Stimulated activated CD8-positive, alpha-beta memory T cell treated with anti-CD3 and anti-CD28 coated beads, Interleukin-15, amount 100 ng/mL, for 4 hours (primary cell): ENCODE results near the gene LRRC75B.
A peak's percentile ranks its signal among the peaks of the same experiment; 100 is the strongest.
"Not testable (repeated sequence)": the region's sequence is repeated elsewhere in the genome, so short reads cannot be mapped to it uniquely, and the experiment has no call there.

Experiments
- DNase-seq, 2 donors: peaks; one replicate each; pipeline ENCODE4 v3.0.0-alpha.2; 2020; ENCODE audit warnings: low read depth in 2 of 2

Gene LRRC75B, protein sequence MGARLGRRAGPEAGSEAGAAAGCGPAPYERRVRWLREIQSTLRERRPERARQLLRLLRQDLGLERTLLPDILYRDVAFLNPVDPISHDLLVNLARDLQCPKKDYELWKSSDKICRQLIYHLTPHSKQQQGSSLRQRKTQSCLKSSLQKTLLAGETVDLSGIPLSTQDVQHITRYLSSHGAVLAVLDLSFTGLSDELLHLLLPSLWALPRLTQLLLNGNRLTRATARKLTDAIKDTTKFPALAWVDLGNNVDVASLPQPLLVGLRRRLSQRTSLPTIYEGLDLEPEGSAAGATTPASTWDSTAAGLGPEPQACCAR

DNA sequence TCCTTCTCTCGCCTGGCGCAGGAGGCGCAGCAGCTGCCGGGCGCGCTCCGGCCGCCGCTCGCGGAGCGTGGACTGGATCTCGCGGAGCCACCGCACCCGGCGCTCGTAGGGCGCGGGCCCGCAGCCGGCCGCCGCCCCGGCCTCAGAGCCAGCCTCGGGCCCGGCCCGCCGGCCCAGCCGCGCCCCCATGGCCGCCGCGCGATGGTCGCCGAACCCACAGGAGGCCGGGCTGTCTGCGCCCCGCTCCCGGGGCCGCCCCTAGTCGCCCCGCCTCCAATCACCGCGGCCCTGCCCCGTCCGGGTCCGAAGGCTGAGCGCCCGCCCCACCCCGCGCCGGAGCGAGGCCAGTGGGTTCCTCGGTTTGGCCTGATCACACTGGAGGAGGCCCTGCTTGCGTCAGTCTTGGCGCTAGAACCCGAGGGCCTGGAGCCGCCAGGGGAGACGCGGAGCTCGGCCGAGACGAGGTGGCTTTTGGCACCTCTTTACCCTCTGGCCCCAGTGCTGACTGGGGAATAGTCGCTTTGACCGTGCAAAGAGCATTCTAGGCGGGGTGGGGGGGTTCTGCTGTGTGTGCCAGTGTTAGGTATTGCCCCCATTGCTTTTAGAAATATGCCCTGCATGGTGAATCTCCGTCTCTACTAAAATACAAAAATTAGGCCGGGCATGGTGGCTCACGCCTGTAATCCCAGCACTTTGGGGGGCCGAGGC lies at the start of gene LRRC75B:
LRRC75B (minus strand) TSS at position 223 of the 708 bp plus-strand sequence; CDS start at position 189, 34 bp downstream.
- no peak for DNase-seq

DNA sequence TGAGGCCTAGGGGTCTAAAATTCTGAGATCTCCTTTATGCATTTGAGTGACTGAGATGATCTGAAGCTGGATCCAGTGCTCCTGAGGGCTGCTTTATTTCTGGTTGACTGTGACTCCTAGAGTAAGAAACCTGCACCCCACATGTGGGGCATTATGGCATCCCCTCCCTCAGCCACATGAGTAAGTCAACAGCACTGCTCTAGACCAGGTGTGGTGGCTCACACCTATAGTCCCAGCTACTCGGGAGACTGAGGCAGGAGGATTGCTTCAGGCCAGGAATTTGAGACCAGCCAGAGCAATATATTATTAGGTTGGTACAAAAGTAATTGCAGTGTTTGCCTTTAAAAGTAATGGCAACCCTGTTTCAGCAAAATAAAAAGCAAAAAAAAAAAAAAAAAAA lies 49.4 kb upstream of the LRRC75B start:
- not testable (repeated sequence) for DNase-seq

DNA sequence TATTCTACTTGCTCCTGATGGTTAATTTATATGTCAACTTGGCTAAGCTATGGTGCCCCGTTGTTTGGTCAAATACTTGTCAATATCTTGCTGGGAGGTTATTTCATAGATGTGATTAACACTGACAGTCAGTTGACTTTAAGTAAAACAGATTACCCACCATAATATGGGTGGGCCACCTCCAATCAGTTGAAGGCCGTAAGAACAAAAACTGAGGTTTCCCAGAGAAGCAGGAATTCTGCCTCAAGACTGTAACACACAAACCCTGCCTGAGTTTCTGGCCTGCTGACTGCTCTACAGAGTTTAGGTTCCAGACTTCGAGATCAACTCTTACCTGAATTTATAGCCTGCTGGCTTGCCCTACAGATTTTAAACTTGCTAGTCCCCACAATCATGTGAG lies 43.6 kb upstream of the LRRC75B start:
- DNase-seq: not testable (repeated sequence)

DNA sequence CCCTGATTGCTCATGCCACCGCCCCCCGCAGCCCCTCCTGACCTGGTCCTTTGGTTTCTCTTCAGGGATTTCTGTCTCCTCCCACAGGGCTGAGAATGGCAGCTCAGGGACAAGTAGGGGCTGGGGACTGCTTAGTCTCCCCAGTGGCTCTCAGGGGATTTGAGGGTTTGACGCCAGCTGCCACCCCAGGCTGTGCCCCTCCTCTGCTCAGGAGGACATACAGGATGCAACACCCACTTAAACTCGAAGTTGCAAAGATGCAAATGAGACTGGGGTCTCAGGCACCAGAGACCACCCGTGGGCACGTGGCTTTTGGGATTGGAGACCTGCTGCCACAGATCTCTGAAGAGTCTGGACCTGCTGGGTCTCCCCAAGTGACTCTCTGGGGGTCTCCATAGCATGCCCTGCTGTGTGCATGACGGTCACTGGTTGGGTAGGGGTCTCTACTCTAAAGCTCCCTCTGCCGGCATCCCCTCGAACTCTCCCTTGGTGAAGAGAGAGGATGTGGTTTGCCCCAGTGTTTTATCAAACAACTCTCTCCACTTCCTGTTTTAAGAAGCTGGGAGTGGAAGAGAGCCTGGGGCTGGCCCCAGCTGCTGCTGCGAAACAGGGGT lies 42.0 kb upstream of the LRRC75B start:
- DNase-seq: not testable (repeated sequence)

DNA sequence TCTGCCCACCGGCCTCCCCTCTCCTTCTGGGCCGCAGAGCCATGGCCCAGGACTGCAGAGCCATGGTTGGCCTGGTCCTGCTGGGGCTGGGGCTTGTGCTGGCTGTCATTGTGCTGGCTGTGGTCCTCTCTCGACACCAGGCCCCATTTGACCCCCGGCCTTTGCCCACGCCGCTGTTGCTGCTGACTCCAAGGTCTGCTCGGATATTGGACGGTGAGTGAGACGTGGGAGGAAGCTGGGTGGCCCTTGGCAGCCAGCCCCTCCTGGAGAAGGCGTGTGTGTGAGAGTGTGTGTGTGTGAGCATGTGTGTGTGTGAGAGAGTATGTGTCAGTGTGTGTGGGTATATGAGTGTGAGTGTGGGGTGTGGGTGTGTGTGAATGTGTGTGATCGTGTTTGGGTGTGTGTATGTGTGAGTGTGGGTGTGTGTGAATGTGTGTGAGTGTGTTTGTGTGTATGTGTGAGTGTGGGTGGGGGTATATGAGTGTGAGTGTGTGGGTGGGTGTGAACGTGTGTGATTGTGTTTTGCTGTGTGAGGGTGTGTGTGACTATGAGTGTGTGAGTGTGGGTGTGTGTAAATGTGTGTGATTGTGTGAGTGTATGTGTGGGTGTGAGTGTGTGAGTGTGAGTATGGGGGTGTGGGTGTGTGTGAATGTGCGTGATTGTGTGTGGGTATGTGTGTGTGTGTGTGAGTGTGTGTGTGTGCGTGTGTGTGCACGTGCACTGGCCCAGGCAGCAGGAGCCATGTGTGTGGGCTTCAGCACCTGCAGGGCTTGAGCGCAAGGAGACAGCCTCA lies 40.6 kb upstream of the LRRC75B start:
- DNase-seq: not testable (repeated sequence)

DNA sequence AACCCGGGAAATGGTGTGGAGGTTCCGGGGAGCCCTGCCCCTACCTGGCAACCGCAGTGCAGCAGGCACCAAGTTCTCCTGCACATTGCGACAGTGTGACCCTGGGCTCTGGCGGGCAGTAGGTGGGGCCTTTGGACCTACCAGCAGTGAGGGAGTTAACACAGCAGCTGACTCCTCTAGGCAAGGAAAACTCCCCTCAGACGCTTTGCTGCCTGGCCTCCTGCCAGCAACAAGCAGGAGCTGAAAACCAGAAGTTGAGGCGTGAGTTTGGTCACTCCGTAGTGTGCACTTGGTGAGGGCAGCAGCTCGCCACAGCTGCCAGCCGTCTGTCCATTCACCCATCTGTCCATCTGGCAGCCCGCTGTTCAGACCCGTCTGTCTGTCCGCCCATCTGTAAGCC lies 39.8 kb upstream of the LRRC75B start:
- not testable (repeated sequence) for DNase-seq

DNA sequence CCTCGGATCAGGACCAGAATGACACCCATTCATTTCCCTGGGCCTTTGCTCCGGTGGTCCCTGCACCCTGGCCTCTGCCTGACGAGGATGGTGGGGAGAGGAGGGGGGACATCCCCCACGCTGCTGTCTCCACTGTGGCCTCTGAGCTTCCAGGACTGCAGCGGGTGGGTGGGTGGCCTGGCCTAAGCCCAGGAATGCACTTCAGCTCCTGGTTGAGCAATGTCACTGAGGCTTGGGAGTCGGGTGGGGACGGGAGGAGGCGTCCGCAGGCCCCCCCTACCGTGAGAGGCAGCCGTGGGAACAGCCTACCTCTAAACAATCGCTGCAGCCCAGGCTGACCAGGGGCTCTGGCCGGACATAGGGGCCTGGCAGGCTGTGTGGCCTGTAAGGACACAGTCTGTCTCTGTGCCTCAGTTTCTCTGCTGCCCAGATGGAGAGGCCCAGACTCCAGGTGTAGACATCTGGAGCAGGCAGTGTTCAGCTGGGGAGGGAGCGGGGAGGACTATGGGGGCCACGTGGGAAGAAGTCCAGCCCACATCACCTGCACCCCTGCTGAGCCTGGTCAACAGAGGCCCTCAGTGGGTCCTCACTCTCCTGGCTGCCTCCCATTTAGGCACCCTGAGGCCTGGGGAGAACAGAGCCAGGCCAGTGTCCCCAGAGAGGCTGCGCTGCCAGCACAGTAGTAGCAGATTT lies 38.7 kb upstream of the LRRC75B start:
- not testable (repeated sequence) for DNase-seq

DNA sequence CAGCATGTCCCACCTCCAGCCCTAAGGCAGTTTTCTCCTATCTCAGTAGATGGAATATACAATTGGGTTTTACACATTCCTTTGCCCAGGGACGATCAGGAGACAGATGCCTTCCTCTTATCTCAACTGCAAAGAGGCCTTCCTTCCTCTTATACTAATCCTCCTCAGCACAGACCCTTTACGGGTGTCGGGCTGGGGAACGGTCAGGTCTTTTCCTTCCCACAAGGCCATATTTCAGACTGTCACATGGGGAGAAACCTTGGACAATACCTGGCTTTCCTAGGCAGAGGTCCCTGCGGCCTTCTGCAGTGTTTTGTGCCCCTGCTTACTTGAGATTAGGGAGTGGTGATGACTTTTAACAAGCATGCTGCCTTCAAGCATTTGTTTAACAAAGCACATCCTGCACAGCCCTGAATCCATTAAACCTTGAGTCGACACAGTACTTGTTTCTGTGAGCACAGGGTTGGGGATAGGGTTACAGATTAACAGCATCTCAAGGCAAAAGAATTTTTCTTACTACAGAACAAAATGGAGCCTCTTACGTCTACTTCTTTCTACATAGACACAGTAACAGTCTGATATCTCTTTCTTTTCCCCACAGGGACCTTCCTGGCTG lies 38.0 kb upstream of the LRRC75B start:
- DNase-seq: not testable (repeated sequence)

DNA sequence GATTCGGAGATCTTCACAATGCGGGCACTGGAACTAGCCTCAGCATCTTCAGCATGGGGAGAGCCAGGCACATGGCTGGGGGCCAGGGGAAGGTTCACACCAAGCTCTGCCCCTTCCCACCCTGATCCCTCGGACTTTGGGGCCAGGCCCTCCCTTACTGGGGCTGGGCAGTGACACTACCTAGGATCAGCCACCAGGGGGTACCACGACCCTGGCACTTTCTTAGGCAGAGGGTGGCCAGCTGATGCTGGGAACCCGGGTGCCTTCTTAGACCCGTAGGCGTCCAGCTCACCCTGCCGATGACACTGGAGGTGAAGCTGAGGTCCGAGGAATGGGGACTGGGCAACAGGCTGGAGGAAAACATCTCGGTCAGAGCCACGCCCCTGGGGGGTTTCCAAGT lies 36.2 kb upstream of the LRRC75B start:
- DNase-seq: not testable (repeated sequence)

DNA sequence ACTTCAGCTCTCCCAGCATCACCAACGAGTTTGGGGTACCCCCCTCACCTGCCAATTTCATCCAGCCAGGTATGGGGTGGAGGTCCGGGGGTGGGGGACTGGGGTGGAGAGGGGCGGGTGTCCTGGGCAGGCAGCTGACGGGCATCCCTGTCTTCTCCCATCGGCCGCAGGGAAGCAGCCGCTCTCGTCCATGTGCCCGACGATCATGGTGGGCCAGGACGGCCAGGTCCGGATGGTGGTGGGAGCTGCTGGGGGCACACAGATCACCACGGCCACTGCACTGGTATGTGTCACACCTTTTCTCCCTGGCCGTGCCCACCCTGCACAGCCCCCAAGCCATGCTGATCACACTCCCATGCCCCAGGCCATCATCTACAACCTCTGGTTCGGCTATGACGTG lies 35.0 kb upstream of the LRRC75B start:
- DNase-seq: not testable (repeated sequence)

DNA sequence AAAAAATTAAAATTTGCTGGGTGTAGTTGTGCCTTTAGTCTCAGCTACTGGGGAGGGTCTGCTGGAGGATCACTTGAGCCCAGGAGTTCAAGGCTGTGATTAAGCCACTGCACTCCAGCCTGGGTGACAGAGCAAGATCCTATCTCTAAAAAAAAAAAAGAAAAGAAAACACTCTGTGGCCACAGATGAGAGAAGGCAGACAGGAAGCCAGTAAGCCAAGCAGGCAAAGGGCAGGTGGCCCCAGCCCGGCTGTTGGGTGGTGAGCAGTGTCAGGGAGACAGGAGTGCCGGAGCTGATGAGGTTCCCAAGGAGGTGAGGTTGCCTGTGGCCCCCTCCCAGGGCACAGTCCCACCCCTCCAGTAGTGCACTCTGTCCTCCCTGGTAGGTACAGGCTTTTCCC lies 29.7 kb upstream of the LRRC75B start:
- DNase-seq: not testable (repeated sequence)

DNA sequence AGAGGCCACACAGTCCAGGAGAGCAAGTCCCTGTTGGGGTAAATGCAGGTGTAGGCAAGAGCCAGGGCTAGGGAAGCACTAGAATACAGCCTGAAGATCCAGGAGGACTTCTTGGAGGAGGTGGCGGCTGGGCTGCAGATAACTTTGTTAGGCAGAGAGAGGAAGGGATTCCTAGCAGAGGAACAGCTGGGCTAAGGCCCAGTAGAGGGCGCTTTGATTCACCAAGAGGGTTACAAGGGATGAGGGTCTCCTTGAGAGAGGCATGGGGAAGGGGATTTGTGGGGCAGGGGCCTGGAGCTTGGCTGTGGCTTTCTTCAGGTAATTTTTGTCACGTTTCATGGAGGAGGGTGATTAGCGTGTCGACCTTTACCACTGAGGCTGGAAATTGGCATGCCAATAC lies 28.4 kb upstream of the LRRC75B start:
- not testable (repeated sequence) for DNase-seq

DNA sequence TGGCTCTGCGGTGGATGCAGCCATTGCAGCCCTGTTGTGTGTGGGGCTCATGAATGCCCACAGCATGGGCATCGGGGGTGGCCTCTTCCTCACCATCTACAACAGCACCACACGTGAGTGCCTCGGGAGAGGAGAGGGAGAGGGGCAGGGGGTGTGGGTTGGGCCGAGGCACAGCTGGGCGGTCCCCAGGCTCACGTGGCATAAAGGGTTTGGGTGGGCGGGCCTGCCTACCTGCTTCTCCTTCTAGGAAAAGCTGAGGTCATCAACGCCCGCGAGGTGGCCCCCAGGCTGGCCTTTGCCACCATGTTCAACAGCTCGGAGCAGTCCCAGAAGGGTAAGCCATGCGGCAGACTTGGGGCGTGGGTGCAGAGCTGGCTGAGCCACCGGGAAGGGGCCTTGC lies 21.9 kb upstream of the LRRC75B start:
- DNase-seq: not testable (repeated sequence)

DNA sequence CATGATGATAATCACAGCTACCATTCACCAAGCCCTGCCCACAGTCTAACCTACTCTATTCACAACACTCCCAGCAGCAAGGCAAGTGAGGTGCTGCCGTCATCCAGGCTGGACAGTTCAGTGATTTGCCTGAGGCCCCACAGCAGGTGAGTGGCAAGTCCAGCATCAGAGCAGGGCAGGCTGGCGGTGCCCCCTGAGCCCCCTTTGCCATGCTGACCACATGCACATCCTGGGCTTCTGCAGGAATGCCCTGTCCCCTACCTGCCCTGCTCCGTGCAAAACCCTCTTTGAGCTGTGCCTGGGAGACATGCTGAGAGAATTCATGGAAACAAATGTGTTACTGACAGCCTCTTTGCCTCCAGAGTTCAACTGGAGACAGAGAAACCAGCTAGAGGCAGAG lies 17.0 kb upstream of the LRRC75B start:
- DNase-seq: not testable (repeated sequence)

DNA sequence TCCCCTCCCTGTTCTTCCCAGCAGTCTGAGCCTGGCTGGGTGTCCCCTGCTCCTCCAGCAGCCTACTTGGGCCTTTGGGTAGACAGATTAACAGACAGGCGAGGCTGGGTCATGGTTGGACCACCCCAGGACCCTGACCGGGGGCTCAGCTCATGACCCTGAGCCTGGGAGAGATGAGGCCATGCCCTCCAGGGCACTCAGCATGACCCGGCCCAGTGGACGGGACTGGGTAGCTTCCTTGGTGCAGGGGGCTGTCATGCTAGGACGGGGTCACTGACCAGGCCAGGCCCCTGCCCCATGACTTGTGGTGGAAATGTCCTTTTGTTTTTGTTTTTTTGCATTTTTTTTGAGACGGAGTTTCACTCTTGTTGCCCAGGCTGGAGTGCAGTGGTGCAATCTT lies 15.5 kb upstream of the LRRC75B start:
- DNase-seq: not testable (repeated sequence)

DNA sequence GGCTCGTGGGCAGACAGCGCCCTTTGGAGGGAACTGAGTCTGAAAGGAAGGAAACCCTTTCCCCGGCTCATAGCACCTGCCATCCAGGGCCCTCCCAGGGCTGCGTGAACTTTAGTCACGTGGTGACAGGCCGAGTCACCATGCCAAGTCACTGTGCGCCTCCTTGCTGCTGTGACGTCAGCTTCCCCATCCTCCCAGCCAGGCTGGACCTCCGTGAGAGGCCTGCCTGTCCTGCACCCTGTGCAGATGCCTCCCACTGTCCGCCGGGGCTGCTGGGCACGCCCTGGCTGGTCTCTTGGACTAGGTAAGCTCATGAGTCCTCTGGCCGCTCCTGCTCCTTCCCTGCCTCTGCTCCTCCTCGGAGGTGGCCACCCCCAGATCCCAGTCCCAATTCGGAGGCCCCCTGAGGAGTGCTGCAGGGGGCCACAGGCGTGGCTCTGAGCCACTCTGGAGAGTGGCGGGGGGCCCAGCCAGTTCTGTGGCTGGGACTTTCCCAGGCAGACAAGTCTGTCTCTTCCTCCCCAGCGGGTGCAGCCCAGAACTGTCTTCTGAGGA lies 14.6 kb upstream of the LRRC75B start:
- DNase-seq: peak; percentile 21 to 25

DNA sequence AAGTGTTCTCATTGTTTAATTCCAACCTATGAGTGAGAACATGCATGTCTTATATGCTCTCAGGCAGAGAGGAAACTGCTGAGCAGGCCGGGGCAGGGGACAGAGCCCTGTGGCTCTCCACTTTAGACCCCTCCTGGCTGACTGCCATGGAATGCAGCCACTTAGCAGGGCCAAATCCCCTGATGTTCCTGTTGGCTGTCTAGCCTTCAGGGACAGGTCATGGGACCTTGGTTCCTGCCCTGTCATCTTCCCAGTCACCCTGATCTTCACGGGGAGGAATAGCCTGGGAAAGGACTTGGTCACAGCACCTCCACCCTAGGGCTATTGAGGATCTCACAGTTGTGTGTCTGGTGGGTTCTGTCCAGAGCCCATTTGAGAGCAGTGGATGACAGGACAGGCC lies 13.5 kb upstream of the LRRC75B start:
- DNase-seq: not testable (repeated sequence)

DNA sequence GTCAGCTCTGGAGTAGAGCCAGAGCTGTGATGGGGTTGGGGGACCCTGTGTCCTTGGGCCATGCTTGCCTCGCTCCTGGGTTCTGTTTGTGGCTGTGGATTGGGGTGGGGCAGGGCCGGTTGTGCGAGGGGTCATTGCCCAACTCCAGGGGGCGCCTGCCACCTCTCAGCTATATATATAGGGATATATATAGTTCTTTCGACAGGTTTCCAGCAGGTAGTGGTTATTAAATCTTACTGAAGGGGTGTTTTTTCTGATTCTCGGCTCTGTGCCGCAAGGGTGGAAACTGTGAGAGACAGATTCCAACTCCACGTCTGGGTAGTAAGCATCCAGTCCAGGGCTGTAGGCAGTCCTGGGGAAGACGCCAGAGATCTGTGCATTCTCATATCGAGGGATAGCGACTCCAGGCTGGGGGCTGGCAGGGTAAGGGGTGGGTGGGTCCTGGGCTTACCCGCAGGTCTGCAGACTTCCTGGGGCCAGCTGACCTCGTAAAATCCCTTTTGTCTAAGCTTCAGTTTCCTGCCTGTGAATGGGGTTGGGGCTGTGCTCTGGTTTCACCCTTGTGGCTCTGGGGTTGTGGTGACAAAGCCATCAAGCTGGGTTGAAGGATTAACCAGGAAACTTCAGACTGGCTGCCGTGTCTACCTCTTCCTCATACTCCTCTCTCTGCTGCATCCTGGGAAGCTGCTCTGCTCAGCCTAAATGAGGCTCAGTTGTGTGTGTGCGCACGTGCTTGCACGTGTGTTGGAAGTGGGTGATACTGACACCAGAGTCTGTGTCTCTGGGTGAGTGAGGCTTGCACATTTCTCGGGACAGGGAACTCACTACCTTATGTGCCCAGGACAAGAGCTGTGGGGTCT lies 11.1 kb upstream of the LRRC75B start:
- DNase-seq: not testable (repeated sequence)
